IPS-20b (cell line): ENCODE results near the gene CCL1.

Experiments used
- H3K27ac ChIP-seq: one replicate; pipeline ENCODE4 v1.5.1; 2013; ENCODE audit warnings: low read length
- H3K27me3 ChIP-seq: 2 replicates; pipeline ENCODE4 v1.6.1; 2013; ENCODE audit warnings: mild to moderate bottlenecking, low read length, inconsistent platforms; ENCODE audit not compliant: insufficient read depth
- H3K36me3 ChIP-seq: 2 replicates; pipeline ENCODE4 v1.6.1; 2013; ENCODE audit warnings: low read depth, mild to moderate bottlenecking, inconsistent platforms, low read length, moderate library complexity; ENCODE audit not compliant: insufficient read depth
- H3K4me1 ChIP-seq: 2 replicates; pipeline ENCODE4 v1.6.1; 2013; ENCODE audit warnings: mild to moderate bottlenecking, control low read depth, inconsistent platforms, low read length, moderate library complexity; ENCODE audit not compliant: insufficient read depth
- H3K4me3 ChIP-seq: 2 replicates; pipeline ENCODE4 v1.5.1; 2013; ENCODE audit warnings: mild to moderate bottlenecking, low read length, inconsistent platforms
- H3K9ac ChIP-seq: 2 replicates; pipeline ENCODE4 v1.6.1; 2013; ENCODE audit warnings: low read depth, mild to moderate bottlenecking, inconsistent platforms, low read length, moderate library complexity
- H3K9me3 ChIP-seq: 2 replicates; pipeline ENCODE4 v1.6.1; 2013; ENCODE audit warnings: mild to moderate bottlenecking, low read depth, low read length, inconsistent platforms; ENCODE audit not compliant: insufficient read depth

CCL1 gene

DNA sequence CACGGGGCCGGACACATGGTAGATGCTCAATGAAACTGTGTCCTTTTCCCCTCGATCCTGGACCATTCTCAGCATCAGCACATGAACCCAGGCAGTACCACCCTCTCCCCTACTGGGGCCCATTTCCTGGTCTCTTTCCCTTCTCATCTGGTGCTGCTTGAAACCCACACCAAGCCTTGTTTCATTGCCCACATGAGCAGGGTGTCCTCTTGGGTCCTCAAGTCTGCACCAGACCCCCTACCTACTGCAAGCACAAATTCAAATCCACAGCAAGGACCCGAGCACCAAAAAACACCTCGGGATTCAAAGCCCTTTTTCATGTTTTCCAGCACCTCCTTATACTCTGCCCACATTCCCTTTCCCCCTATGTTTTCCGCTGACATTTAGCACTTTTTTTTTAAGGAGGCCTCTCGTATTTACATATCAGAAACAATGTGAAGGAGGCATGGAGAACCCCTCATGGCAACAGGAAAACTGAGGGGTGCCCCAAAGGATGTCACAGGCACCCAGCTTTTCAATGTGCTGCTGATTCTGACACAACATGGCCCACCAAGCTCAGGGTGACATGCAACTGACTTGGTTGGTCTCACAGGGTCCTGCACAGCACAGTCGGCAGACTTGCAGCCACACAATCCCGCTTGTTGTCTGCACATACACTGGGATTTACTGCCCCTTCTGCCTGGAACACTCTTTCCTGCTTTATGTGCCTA lies 4.6 kb upstream of the CCL1 start:
- Histone ChIP-seq H3K4me1 (no peaks in the 10 kb centered on the region), H3K9ac (no peak overlapping the region), H3K27ac (no peak overlapping the region), H3K4me3 (no peak overlapping the region), H3K27me3 (no peaks in the 10 kb centered on the region), H3K9me3 (no peaks in the 10 kb centered on the region), H3K36me3 (no peaks in the 10 kb centered on the region)

DNA sequence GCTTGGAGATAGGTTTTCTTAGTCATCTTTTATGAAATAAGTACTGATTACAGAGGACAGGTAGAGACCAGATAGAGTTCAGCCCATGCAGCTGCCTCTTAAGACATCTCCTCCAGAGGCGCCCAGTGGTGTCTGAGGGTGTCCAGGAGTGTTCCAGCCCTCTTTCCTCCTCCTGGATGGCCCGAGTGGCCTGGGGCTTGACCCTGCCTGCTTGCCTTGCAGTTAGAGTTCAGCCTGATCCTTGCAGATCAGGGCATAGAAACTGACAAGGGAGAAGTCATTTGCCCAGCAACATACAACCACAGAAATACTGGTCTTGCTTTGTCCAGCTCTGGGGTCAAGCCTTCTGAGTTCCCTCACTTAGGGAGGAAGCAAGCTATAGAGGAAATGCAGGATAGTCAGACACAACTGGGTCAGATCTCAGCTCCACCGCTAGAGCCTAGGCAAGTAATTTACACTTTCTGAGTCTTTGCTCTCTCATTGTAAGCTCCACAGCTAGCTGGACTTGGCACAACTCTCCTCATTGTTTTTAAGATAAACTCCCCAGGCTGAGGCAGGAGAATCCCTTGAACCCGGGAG lies 3.6 kb upstream of the CCL1 start:
- H3K4me1 ChIP-seq: no peaks in the 10 kb centered on the region
- no peak overlapping the region for H3K27ac ChIP-seq
- no peak overlapping the region for H3K9ac ChIP-seq
- H3K36me3 ChIP-seq: no peaks in the 10 kb centered on the region
- no peaks in the 10 kb centered on the region for H3K9me3 ChIP-seq
- no peak overlapping the region for H3K4me3 ChIP-seq
- H3K27me3 ChIP-seq: no peaks in the 10 kb centered on the region

DNA sequence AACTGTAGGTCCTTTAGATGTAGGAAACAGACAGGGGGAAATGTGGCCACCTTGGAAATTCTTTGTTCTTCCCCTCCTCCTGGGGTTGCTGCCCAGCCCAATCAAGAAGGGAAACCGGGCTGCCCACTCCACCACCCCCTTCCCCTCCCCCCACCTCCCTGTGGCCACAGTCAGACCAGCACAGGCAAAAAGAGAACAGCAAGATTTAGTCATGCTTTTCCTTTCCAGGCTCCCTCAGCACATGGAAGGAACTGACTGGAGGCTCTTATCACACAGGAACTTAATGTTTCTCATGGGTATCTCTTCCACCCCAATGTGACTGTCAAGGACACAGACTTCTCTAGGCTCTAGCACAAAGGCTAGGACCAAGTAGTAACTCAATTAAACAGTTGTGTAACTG lies 3.0 kb upstream of the CCL1 start:
- Histone ChIP-seq H3K9me3 (no peaks in the 10 kb centered on the region), H3K4me3 (no peak overlapping the region), H3K27me3 (no peaks in the 10 kb centered on the region), H3K27ac (no peak overlapping the region), H3K9ac (no peak overlapping the region), H3K36me3 (no peaks in the 10 kb centered on the region), H3K4me1 (no peaks in the 10 kb centered on the region)

DNA sequence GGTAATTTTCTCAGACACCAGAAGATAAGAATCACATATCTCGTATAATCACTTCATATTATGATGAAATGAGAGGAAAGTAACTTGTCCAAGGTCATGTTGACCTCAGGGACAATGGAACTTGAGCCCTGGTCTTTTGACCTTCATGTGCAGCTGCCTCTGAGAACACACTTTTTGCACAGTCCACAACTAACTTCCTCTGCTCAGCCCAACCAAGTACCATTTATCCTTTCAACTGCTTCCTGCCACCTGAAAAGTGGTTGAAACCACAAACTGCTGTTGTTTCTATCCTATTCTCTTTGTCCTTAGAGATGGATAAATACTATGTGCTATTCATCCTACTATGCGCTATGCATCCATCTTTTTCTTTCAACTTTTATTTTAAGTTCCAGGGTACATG lies 2.3 kb upstream of the CCL1 start:
- no peaks in the 10 kb centered on the region for H3K36me3 ChIP-seq
- no peak overlapping the region for H3K27ac ChIP-seq
- H3K27me3 ChIP-seq: no peaks in the 10 kb centered on the region
- no peak overlapping the region for H3K4me3 ChIP-seq
- no peak overlapping the region for H3K9ac ChIP-seq
- no peaks in the 10 kb centered on the region for H3K9me3 ChIP-seq
- no peaks in the 10 kb centered on the region for H3K4me1 ChIP-seq

DNA sequence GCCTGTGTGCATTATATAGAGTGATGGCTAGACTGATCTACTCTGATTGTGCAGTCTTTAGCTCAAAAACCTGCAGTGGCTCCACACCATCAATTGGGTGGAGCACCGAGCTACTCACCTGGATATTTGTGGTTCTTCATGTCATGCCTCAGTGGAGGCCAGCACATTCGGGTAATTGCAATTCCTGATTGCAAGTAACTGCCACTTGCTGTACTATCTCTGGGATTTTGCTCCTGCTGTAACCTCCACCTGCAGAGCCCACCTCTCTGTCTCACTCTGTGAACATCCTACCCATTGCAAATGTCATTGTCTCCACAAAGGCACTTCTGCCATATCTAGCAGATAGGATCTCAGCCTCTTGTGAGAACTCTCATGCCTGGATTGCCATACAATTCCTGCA lies 1.7 kb upstream of the CCL1 start:
- no peaks in the 10 kb centered on the region for H3K9me3 ChIP-seq
- H3K4me1 ChIP-seq: no peaks in the 10 kb centered on the region
- H3K9ac ChIP-seq: no peak overlapping the region
- no peaks in the 10 kb centered on the region for H3K27me3 ChIP-seq
- H3K36me3 ChIP-seq: no peaks in the 10 kb centered on the region
- H3K4me3 ChIP-seq: no peak overlapping the region
- no peak overlapping the region for H3K27ac ChIP-seq

DNA sequence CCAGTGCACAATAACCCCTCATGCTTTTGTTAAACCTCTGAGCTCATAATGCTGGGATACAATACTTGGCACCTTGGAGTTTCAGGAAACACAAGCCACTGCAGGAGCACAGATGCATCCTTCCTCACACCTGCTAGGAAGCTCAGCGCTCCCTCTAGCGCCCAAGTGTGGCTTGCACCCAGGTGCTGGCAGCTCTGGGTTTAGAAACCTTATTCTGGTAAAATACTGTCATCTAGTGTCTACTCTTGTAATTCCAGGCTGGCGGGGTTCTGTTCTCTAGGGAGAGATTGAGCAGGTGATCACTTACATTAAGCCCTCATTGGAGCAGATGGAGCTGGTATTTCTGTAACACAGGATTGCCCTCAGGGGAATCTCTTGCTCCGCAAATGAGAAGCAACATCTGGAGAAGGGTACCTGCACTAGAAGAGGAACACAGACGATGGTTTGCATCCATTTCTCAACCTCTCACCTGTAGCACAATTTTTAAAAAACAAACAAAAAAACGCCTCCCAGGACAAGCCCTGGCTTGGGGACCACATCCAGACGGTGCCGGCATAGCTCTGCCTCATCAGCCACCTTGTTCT lies 1.5 kb downstream of the CCL1 start:
- no peak overlapping the region for H3K9ac ChIP-seq
- no peaks in the 10 kb centered on the region for H3K36me3 ChIP-seq
- no peaks in the 10 kb centered on the region for H3K9me3 ChIP-seq
- H3K27me3 ChIP-seq: no peaks in the 10 kb centered on the region
- H3K4me3 ChIP-seq: no peak overlapping the region
- H3K4me1 ChIP-seq: no peaks in the 10 kb centered on the region
- H3K27ac ChIP-seq: no peak overlapping the region

DNA sequence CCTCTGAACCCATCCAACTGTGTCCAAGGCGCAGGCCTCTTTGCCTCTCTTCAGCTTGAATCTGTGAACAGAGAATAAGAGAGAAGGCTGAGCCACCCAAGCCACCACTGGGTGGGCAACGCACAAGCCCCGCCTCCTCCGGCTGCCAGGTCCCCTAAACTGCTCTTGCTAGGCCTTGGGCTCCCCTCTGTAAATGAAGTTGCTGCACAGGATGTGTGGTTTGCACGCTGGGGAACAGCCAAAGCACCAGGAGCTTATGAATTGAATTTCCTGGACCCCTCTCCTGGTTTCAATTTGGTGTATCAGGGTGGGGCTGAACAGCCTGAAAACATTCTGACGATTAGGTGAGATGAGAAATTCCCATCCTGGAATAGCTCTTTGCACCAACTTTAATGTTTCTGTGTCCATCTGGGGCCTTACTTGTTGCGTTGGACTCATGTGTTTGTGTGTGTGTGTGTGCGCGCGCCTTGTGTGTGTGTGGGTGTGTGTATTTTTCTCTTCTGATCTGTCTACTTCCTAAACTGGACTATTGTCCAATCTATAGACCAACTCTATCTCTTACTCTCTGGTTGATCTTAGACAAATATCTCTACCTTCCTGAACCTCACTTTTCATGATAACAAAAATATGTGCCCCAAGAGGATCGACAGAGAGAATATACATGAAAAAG lies 2.3 kb downstream of the CCL1 start:
- Histone ChIP-seq H3K4me1 (no peaks in the 10 kb centered on the region), H3K36me3 (no peaks in the 10 kb centered on the region), H3K4me3 (no peak overlapping the region), H3K9ac (no peak overlapping the region), H3K9me3 (no peaks in the 10 kb centered on the region), H3K27me3 (no peaks in the 10 kb centered on the region), H3K27ac (no peak overlapping the region)

DNA sequence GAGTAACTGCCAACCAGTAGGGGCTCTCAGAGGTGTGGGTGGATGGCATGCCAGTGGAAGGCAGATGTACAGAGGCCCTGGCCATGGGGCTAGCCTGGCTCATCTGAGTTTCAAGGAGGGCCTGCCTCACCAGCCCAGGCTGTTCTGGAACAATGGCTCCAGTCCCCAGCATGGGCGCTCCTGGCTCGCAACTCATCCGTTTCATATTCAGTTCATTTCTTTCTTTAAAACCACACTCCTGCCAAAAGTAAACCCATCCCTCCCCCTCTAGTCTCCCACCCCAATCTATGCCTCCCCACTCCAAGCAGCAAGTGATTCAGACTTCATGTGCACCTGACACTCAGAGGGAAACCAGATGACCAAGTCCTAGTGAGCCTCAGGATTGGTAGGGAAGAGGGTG lies 4.4 kb downstream of the CCL1 start:
- Histone ChIP-seq H3K4me3 (no peak overlapping the region), H3K9ac (no peak overlapping the region), H3K27me3 (no peaks in the 10 kb centered on the region), H3K36me3 (no peaks in the 10 kb centered on the region), H3K9me3 (no peaks in the 10 kb centered on the region), H3K27ac (no peak overlapping the region), H3K4me1 (no peaks in the 10 kb centered on the region)

DNA sequence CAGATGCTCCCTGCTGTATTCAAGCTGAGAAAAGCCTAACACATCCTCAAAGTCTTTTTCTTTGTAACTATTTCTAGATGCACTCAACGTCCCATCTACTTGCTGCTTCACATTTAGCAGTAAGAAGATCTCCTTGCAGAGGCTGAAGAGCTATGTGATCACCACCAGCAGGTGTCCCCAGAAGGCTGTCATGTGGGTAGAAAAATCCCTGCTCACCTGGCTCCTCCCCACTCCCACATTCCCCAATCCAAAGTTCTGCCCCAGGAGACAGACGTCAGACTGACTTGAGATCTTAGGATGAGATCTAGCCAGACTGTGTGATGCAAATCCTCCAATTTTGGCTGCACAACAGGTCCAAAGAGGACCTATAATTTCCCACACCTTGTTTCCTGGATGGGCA lies 5.6 kb downstream of the CCL1 start:
- Histone ChIP-seq H3K36me3 (no peaks in the 10 kb centered on the region), H3K4me3 (no peak overlapping the region), H3K9me3 (no peaks in the 10 kb centered on the region), H3K27me3 (no peaks in the 10 kb centered on the region), H3K27ac (no peak overlapping the region), H3K9ac (no peak overlapping the region), H3K4me1 (no peaks in the 10 kb centered on the region)

DNA sequence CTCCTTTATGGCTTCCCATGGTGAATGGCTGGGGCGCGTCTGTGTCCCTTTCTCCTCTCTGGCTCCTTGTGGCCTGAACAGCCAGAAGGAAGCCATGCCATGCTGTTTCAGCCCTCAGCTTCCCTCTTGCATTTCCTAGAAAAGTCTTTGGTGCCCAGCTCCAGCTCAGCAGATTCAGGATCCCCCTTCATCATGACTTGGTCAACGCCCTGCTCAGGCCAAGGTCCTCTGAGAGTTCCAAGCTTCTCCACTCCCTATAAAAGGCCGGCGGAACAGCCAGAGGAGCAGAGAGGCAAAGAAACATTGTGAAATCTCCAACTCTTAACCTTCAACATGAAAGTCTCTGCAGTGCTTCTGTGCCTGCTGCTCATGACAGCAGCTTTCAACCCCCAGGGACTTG lies 6.8 kb downstream of the CCL1 start, which contains the start of gene CCL13:
TSS of gene CCL13 (plus strand) at position 287 of the 400 bp plus-strand sequence. CDS start at position 334, 47 bp downstream.
- Histone ChIP-seq H3K27me3 (no peaks in the 10 kb centered on the region), H3K4me3 (no peak within 1 kb of the TSS), H3K27ac (no peak within 1 kb of the TSS), H3K9me3 (no peaks in the 10 kb centered on the region), H3K36me3 (no peaks in the 10 kb centered on the region), H3K4me1 (no peaks in the 10 kb centered on the region), H3K9ac (no peak within 1 kb of the TSS)

DNA sequence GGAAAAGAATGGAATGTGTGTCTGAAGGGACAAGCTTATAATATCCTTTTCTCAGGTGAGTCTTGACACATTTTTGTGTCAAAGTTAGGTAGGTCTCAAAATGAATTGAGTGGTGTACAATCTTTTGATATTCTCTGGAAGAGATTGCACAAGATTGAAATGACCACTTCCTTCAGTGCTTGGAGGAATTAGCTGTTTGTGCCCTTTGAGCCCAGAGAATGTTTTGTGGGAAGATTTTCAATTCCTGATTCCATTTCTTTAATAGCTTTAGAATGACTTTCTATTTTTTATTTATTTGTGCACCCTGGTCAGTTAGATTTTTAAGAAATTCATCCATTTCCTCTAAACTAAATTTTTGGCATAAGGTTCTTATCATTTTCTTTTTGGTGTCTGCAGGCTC lies 8.4 kb downstream of the CCL1 start:
- H3K4me3 ChIP-seq: no peak overlapping the region
- H3K9ac ChIP-seq: no peak overlapping the region
- no peaks in the 10 kb centered on the region for H3K27me3 ChIP-seq
- no peak overlapping the region for H3K27ac ChIP-seq
- no peaks in the 10 kb centered on the region for H3K36me3 ChIP-seq
- H3K9me3 ChIP-seq: no peaks in the 10 kb centered on the region
- no peaks in the 10 kb centered on the region for H3K4me1 ChIP-seq

DNA sequence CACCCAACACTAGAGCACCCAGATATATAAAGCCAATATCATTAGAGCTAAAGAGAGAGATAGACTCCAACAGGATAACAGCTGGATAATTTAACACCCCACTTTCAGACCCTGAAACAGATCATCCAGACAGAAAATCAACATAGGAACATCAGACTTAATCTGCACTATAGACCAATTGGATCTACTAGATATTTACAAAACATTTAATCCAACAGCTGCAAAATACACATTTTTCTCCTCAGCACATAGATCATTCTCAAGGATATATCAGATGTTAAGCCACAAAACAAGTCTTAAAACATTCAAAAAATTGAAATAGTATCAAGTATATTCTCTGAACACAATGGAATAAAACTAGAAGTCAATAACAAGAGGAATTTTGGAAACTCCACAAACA lies 10.8 kb downstream of the CCL1 start:
- H3K4me1 ChIP-seq: no peaks in the 10 kb centered on the region
- H3K27ac ChIP-seq: no peak overlapping the region
- no peaks in the 10 kb centered on the region; the same call in 1 of the 2 replicates for H3K27me3 ChIP-seq
- no peak overlapping the region for H3K4me3 ChIP-seq
- H3K9ac ChIP-seq: no peak overlapping the region
- no peaks in the 10 kb centered on the region for H3K9me3 ChIP-seq
- no peaks in the 10 kb centered on the region for H3K36me3 ChIP-seq
